Mesendoderm (in vitro differentiated cells): ENCODE results near the gene CAMSAP3.

ENCODE experiments used
- DNase-seq: peaks from one replicate; pipeline ENCODE4 v3.0.0; 2013
- H2AK5ac ChIP-seq: 2 replicates; pipeline ENCODE4 v1.6.1; 2013; ENCODE audit warnings: low read length, inconsistent platforms
- H2BK120ac ChIP-seq: 2 replicates; pipeline ENCODE4 v1.6.1; 2013; ENCODE audit warnings: low read depth, mild to moderate bottlenecking, low read length, moderate library complexity, mixed read lengths
- H2BK15ac ChIP-seq: replicated peaks from 2 replicates; pipeline ENCODE4 v1.6.1; 2013; ENCODE audit warnings: low read depth, mild to moderate bottlenecking, moderate library complexity
- H2BK5ac ChIP-seq: 2 replicates; pipeline ENCODE4 v1.6.1; 2013; ENCODE audit warnings: low read length, inconsistent platforms
- H3K18ac ChIP-seq: 2 replicates; pipeline ENCODE4 v1.6.1; 2013; ENCODE audit warnings: mild to moderate bottlenecking, low read length, mixed read lengths
- H3K23ac ChIP-seq: one replicate; pipeline ENCODE4 v1.6.1; 2013; ENCODE audit warnings: low read length
- H3K27ac ChIP-seq: 2 replicates; pipeline ENCODE4 v1.5.1; 2013; ENCODE audit warnings: low read depth, mild to moderate bottlenecking, inconsistent platforms, low read length, moderate library complexity
- H3K27me3 ChIP-seq: 2 replicates; pipeline ENCODE4 v1.6.1; 2013; ENCODE audit warnings: low read length, control low read depth, mild to moderate bottlenecking, inconsistent platforms; ENCODE audit not compliant: insufficient read depth, poor library complexity
- H3K36me3 ChIP-seq: 2 replicates; pipeline ENCODE4 v1.6.1; 2013; ENCODE audit warnings: low read length, inconsistent platforms; ENCODE audit not compliant: control insufficient read depth, insufficient read depth
- H3K4ac ChIP-seq: one replicate; pipeline ENCODE4 v1.6.1; 2013; ENCODE audit warnings: low read depth, mild to moderate bottlenecking, low read length, moderate library complexity
- H3K4me1 ChIP-seq: 2 replicates; pipeline ENCODE4 v1.6.1; 2013; ENCODE audit warnings: low read depth, low read length, inconsistent platforms; ENCODE audit not compliant: control insufficient read depth
- H3K4me2 ChIP-seq: 2 replicates; pipeline ENCODE4 v1.6.1; 2013; ENCODE audit warnings: low read length
- H3K4me3 ChIP-seq: 2 replicates; pipeline ENCODE4 v1.5.1; 2013; ENCODE audit warnings: mild to moderate bottlenecking, low read length
- H3K56ac ChIP-seq: one replicate; pipeline ENCODE4 v1.6.1; 2013; ENCODE audit warnings: low read length
- H3K79me1 ChIP-seq: 2 replicates; pipeline ENCODE4 v1.6.1; 2013; ENCODE audit warnings: low read length, inconsistent platforms
- H3K79me2 ChIP-seq: 2 replicates; pipeline ENCODE4 v1.6.1; 2013; ENCODE audit warnings: mild to moderate bottlenecking, low read length; ENCODE audit not compliant: control insufficient read depth, insufficient read depth
- H3K9ac ChIP-seq: 2 replicates; pipeline ENCODE4 v1.6.1; 2013; ENCODE audit warnings: low read length, inconsistent platforms
- H4K5ac ChIP-seq: one replicate; pipeline ENCODE4 v1.6.1; 2013; ENCODE audit warnings: low read length
- H4K8ac ChIP-seq: one replicate; pipeline ENCODE4 v1.6.1; 2013; ENCODE audit warnings: low read depth, mild to moderate bottlenecking, control low read depth, low read length, moderate library complexity
- WGBS: extraction: QIAGEN DNeasy Blood & Tissue Kit; methylation state at CpG from one replicate; pipeline ENCODE4 v1.1.7; 2013; ENCODE audit warnings: low lambda C conversion rate, missing lambda C conversion rate; ENCODE audit not compliant: insufficient coverage; ENCODE audit errors: extremely low coverage; 5-methylcytosine and 5-hydroxymethylcytosine counted together

The CAMSAP3 gene

DNA sequence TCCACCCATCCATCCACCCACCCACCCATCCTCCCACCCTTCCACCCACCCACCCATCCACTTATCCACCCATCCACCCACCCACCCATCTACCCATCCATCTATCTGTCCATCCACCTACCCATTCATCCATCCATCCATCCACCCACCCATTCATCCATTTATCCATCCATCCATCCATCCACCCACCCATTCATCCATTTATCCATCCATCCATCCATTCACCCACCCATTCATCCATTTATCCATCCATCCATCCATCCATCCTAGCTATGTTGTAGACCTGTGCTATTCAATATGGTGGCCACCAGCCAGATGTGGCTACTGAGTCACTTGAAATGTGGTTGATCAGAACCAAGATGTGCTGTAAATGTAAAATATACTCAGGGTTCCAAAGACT, 5.1 kb downstream of the CAMSAP3 start:
- H3K23ac ChIP-seq, result no peak overlapping the region
- no peak for DNase-seq
- H4K8ac ChIP-seq, result no peak overlapping the region
- peaks cover 2% of the 10 kb centered on the region for H3K79me1 ChIP-seq
- no peak overlapping the region for H3K4ac ChIP-seq
- H3K27me3 ChIP-seq, result no peaks in the 10 kb centered on the region
- no peak overlapping the region for H3K9ac ChIP-seq
- no peaks in the 10 kb centered on the region for H3K36me3 ChIP-seq
- no peak overlapping the region for H3K56ac ChIP-seq
- no peak overlapping the region for H2BK120ac ChIP-seq
- no peak overlapping the region for H2AK5ac ChIP-seq
- no peaks in the 10 kb centered on the region for H3K79me2 ChIP-seq
- no peak overlapping the region for H3K4me2 ChIP-seq
- no peak overlapping the region for H3K4me3 ChIP-seq
- no peak overlapping the region for H2BK15ac ChIP-seq
- H3K4me1 ChIP-seq, result no peaks in the 10 kb centered on the region
- no peak overlapping the region for H3K18ac ChIP-seq
- H2BK5ac ChIP-seq, result no peak overlapping the region
- no peak overlapping the region for H4K5ac ChIP-seq
- no peak overlapping the region for H3K27ac ChIP-seq

DNA sequence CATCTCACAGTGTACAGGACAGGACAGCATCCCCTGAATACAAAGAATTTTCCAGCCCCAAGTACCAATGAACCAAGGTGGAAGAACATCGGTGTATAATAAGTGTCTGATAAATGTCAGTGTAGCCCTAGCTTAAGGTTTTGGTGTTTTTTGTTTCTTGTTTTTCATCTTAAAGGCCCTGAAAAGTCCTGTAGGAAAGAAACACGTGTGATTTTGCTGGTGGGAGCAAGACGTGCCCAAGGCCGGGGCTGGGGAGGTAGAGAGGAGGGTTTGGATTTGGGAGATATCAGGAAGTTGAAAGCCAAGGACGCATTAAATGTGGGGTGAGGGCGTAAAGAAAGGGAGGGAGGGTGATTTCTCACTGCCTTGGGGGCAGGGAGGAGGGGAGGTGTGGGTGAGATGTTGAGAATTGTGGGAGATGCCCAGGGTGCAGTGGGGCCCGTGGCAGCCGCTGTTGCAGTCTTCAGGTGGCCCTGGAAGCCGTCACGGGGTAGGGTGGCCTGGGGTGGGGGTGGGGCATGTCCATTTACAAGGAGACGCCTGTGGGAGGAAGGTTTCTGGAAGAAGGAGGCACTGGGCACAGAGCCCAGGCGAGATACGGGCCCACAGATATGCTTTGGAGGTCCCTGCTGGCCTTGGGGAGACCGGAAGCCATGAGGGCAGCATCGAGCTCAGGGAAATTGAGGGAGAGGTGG, 6.7 kb downstream of the CAMSAP3 start:
- H3K79me2 ChIP-seq, result no peaks in the 10 kb centered on the region
- no peak overlapping the region for H3K4me2 ChIP-seq
- no peak for DNase-seq
- no peak overlapping the region for H3K18ac ChIP-seq
- no peak overlapping the region for H3K56ac ChIP-seq
- no peaks in the 10 kb centered on the region for H3K4me1 ChIP-seq
- no peak overlapping the region for H3K9ac ChIP-seq
- no peaks in the 10 kb centered on the region for H3K27me3 ChIP-seq
- H3K27ac ChIP-seq, result no peak overlapping the region
- H4K8ac ChIP-seq, result no peak overlapping the region
- no peak overlapping the region for H3K23ac ChIP-seq
- no peak overlapping the region for H2BK5ac ChIP-seq
- H2BK120ac ChIP-seq, result no peak overlapping the region
- H3K36me3 ChIP-seq, result no peaks in the 10 kb centered on the region
- H3K4me3 ChIP-seq, result no peak overlapping the region
- WGBS, result no CpG with 5 or more reads among the region's 15 CpGs
- H2BK15ac ChIP-seq, result no peak overlapping the region
- H2AK5ac ChIP-seq, result no peak overlapping the region
- H4K5ac ChIP-seq, result no peak overlapping the region
- no peak overlapping the region for H3K4ac ChIP-seq
- H3K79me1 ChIP-seq, result peaks cover 2% of the 10 kb centered on the region

DNA sequence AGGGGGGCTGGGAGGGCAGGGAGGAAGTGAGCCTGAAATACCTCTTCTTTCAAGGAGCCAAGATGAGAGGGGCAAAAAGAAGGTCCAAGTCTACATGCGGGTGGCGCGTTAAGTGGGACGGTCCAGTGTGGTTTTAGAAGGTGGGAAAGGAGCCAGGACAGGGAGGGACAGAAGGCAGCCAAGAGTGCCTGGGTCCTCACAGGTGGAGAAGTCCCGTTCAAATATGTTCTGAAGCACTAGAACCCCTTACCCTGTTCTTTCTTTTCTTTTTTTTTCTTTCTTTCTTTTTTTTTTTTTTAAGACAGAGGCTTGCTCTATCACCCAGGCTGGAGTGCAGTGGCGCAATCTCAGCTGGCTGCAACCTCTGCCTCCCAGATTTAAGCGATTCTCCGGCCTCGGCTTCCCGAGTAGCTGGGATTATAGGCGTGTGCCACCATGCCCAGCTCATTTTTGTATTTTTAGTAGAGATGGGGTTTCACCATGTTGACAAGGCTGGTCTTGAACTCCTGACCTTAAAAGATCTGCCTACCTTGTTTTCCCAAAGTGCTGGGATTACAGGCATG, 7.4 kb downstream of the CAMSAP3 start:
- Histone ChIP-seq H3K9ac (no peak overlapping the region), H4K8ac (no peak overlapping the region), H3K4me3 (no peak overlapping the region), H3K27me3 (no peaks in the 10 kb centered on the region), H2BK5ac (no peak overlapping the region), H3K4me1 (no peaks in the 10 kb centered on the region), H2AK5ac (no peak overlapping the region), H3K36me3 (no peaks in the 10 kb centered on the region), H2BK15ac (no peak overlapping the region), H3K4me2 (no peak overlapping the region), H3K27ac (no peak overlapping the region), H3K23ac (no peak overlapping the region), H2BK120ac (no peak overlapping the region), H3K56ac (no peak overlapping the region), H4K5ac (no peak overlapping the region), H3K18ac (no peak overlapping the region), H3K4ac (no peak overlapping the region), H3K79me2 (no peaks in the 10 kb centered on the region), H3K79me1 (peaks cover 2% of the 10 kb centered on the region)
- no CpG with 5 or more reads among the region's 11 CpGs for WGBS
- no peak for DNase-seq

- Histone ChIP-seq H3K4me2 (no peak overlapping the region), H3K4ac (no peak overlapping the region), H3K23ac (no peak overlapping the region), H3K27ac (no peak overlapping the region), H3K79me1 (peaks cover 2% of the 10 kb centered on the region), H3K4me1 (no peaks in the 10 kb centered on the region), H3K56ac (no peak overlapping the region), H3K4me3 (no peak overlapping the region), H3K18ac (no peak overlapping the region), H4K8ac (no peak overlapping the region), H2BK120ac (no peak overlapping the region), H4K5ac (no peak overlapping the region), H2BK5ac (no peak overlapping the region), H2BK15ac (no peak overlapping the region), H3K9ac (no peak overlapping the region), H2AK5ac (no peak overlapping the region), H3K79me2 (no peaks in the 10 kb centered on the region), H3K36me3 (no peaks in the 10 kb centered on the region), H3K27me3 (no peaks in the 10 kb centered on the region)
- DNase-seq, result no peak
- no CpG with 5 or more reads among the region's 9 CpGs for WGBS
Measured at GRCh38 chr19:7603919-7604318, 8.3 kb downstream of the CAMSAP3 start.

DNA sequence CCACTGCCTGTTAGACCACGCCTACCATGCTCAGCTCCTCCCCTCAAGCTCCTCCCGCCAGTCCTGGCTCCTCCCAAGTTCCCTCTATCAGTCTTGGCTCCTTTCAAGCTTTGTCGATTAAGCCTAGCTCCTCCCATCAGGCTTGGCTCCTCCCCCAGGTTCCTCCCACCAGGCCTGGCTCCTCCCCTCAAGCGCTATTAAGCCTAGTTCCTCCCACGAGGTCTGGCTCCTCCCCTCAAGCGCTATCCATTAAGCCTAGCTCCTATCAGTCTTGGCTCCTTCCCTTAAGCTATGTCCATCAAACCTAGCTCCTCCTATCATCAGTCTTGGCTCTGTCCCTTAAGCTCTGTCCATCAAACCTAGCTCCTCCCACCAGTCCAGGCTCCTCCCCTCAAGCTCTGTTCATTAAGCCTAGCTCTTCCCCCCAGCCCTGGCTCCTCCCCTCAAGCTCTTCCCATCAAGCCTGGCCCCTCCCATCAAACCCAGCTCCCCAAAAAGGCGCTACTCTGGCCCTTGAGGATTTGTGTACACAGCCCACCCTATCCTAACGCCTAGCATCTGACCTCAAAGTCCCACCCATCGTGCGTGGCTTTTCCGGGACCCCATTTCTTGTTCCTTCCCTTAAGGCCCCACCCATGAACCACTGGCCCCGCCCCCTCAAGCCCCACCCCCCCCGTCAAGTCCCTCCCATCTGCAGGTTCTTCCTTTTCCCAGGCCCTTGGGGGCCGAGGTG, 10.0 kb downstream of the CAMSAP3 start:
- H3K27me3 ChIP-seq, result no peaks in the 10 kb centered on the region
- no peak overlapping the region for H3K18ac ChIP-seq
- no peak overlapping the region for H3K23ac ChIP-seq
- H3K9ac ChIP-seq, result no peak overlapping the region
- H3K4me2 ChIP-seq, result no peak overlapping the region
- no peak overlapping the region for H2BK120ac ChIP-seq
- WGBS, result no CpG with 5 or more reads among the region's 14 CpGs
- H4K5ac ChIP-seq, result no peak overlapping the region
- H3K4ac ChIP-seq, result no peak overlapping the region
- H3K4me1 ChIP-seq, result no peaks in the 10 kb centered on the region
- H2BK15ac ChIP-seq, result no peak overlapping the region
- no peak overlapping the region for H3K56ac ChIP-seq
- H3K79me1 ChIP-seq, result peaks cover 2% of the 10 kb centered on the region
- H3K27ac ChIP-seq, result no peak overlapping the region
- DNase-seq, result peak; percentile 83
- no peak overlapping the region for H2BK5ac ChIP-seq
- H3K36me3 ChIP-seq, result no peaks in the 10 kb centered on the region
- no peaks in the 10 kb centered on the region for H3K79me2 ChIP-seq
- no peak overlapping the region for H4K8ac ChIP-seq
- H3K4me3 ChIP-seq, result no peak overlapping the region
- no peak overlapping the region for H2AK5ac ChIP-seq
